Hepatocyte (in vitro differentiated cells): ENCODE results near the gene ZNF423. TPM values are rescaled to one million over a fixed set of nuclear protein-coding genes. Genes with fewer than 3 reads are reported as not detected.

Experiments used
- DNase-seq: peaks from one replicate; pipeline ENCODE4 v3.0.0-alpha.2; 2016; ENCODE audit warnings: low spot score
- H2AFZ ChIP-seq: fragments of 200-600 bp; sonication (generic); 2 replicates; pipeline ENCODE4 v1.6.0; 2016; ENCODE audit warnings: antibody characterized with exemption, mild to moderate bottlenecking
- H3K27ac ChIP-seq: fragments of 200-600 bp; sonication (generic); 2 replicates; pipeline ENCODE4 v1.5.1; 2016; ENCODE audit warnings: mild to moderate bottlenecking
- H3K27me3 ChIP-seq: fragments of 200-600 bp; sonication (generic); 2 replicates; pipeline ENCODE4 v1.6.1; 2016
- H3K36me3 ChIP-seq: fragments of 200-600 bp; sonication (generic); replicated peaks from 2 replicates; pipeline ENCODE4 v1.5.1; 2016; ENCODE audit warnings: low read depth; ENCODE audit not compliant: insufficient read depth
- H3K4me1 ChIP-seq: fragments of 200-600 bp; sonication (generic); 2 replicates; pipeline ENCODE4 v1.5.1; 2016; ENCODE audit warnings: mild to moderate bottlenecking, moderate library complexity; ENCODE audit not compliant: insufficient read depth
- H3K4me2 ChIP-seq: fragments of 200-600 bp; sonication (generic); 2 replicates; pipeline ENCODE4 v1.6.0; 2016
- H3K4me3 ChIP-seq: fragments of 200-600 bp; sonication (generic); 2 replicates; pipeline ENCODE4 v1.5.1; 2016; ENCODE audit warnings: mild to moderate bottlenecking
- H3K79me2 ChIP-seq: fragments of 200-600 bp; sonication (generic); 2 replicates; pipeline ENCODE4 v1.6.0; 2017; ENCODE audit warnings: mild to moderate bottlenecking
- H3K9me2 ChIP-seq: fragments of 200-600 bp; sonication (generic); replicated peaks from 2 replicates; pipeline ENCODE4 v1.6.0; 2017; ENCODE audit warnings: mild to moderate bottlenecking; ENCODE audit not compliant: insufficient read depth
- H3K9me3 ChIP-seq: fragments of 200-600 bp; sonication (generic); 2 replicates; pipeline ENCODE4 v1.5.1; 2016; ENCODE audit warnings: low read depth, mild to moderate bottlenecking
- H4K20me1 ChIP-seq: fragments of 200-600 bp; sonication (generic); 2 replicates; pipeline ENCODE4 v1.6.0; 2016; ENCODE audit warnings: mild to moderate bottlenecking; ENCODE audit not compliant: insufficient read depth, poor library complexity, severe bottlenecking
- EZH2 ChIP-seq: fragments of 200-600 bp; sonication (generic); IDR thresholded peaks from 2 replicates; pipeline ENCODE4 v1.6.1; 2016; ENCODE audit warnings: antibody characterized with exemption, mild to moderate bottlenecking, borderline replicate concordance
- EZH2phosphoT487 ChIP-seq: fragments of 200-600 bp; sonication (generic); IDR thresholded peaks from one replicate; pipeline ENCODE4 v1.6.1; 2018; ENCODE audit warnings: antibody characterized with exemption, mild to moderate bottlenecking, low read depth, moderate library complexity; ENCODE audit not compliant: unreplicated experiment, severe bottlenecking
- WGBS: methylation state at CpG from one replicate; pipeline ENCODE4 v1.1.6; 2016; ENCODE audit warnings: low lambda C conversion rate; ENCODE audit errors: missing lambda C conversion rate; 5-methylcytosine and 5-hydroxymethylcytosine counted together
- polyA plus RNA-seq: library from polyadenylated mRNA; unstranded; fragments of >200 nt; fragmentation: Nextera tagmentation; extraction: Ambion mirVana; gene quantifications from 2 replicates; pipeline ENCODE4 v1.2.1, GENCODE V29; 2016
- total RNA-seq: library from RNA; depleted of rRNA; stranded (reverse); fragments of >200 nt; gene quantifications from 2 replicates; pipeline ENCODE4 v1.2.3, GENCODE V29; 2014
- TF ChIP-seq, protein P1 (sequence below): fragments of 200-600 bp; sonication (generic); IDR thresholded peaks from 2 replicates; pipeline ENCODE4 v1.5.1; 2016; ENCODE audit warnings: antibody characterized with exemption, mild to moderate bottlenecking; ENCODE audit not compliant: poor library complexity

The ZNF423 gene
- total and polyA plus RNA-seq, 2 experiments from 2014 or later, result 9.6 to 11.8 TPM

GRCh38 chr16:49698453-49698815 is 157.5 kb downstream of the ZNF423 start:
- no peak for DNase-seq
- Histone ChIP-seq H4K20me1 (no peaks in the 10 kb centered on the region), H3K4me1 (peaks cover 68% of the 10 kb centered on the region), H3K9me2 (no peaks in the 10 kb centered on the region), H3K4me3 (no peak overlapping the region), H3K9me3 (no peaks in the 10 kb centered on the region), H3K36me3 (no peaks in the 10 kb centered on the region), H3K27me3 (no peaks in the 10 kb centered on the region), H3K4me2 (peak overlapping the region; percentile 60), H2AFZ (no peak overlapping the region), H3K27ac (peak overlapping the region; percentile 90), H3K79me2 (no peaks in the 10 kb centered on the region)
- TF ChIP-seq EZH2phosphoT487, result no peak
- TF ChIP-seq, protein P1, sequence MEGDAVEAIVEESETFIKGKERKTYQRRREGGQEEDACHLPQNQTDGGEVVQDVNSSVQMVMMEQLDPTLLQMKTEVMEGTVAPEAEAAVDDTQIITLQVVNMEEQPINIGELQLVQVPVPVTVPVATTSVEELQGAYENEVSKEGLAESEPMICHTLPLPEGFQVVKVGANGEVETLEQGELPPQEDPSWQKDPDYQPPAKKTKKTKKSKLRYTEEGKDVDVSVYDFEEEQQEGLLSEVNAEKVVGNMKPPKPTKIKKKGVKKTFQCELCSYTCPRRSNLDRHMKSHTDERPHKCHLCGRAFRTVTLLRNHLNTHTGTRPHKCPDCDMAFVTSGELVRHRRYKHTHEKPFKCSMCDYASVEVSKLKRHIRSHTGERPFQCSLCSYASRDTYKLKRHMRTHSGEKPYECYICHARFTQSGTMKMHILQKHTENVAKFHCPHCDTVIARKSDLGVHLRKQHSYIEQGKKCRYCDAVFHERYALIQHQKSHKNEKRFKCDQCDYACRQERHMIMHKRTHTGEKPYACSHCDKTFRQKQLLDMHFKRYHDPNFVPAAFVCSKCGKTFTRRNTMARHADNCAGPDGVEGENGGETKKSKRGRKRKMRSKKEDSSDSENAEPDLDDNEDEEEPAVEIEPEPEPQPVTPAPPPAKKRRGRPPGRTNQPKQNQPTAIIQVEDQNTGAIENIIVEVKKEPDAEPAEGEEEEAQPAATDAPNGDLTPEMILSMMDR, result no peak
- TF ChIP-seq EZH2, result no peak
- 29% methylated on average over 26 of the region's 26 CpGs for WGBS

DNA sequence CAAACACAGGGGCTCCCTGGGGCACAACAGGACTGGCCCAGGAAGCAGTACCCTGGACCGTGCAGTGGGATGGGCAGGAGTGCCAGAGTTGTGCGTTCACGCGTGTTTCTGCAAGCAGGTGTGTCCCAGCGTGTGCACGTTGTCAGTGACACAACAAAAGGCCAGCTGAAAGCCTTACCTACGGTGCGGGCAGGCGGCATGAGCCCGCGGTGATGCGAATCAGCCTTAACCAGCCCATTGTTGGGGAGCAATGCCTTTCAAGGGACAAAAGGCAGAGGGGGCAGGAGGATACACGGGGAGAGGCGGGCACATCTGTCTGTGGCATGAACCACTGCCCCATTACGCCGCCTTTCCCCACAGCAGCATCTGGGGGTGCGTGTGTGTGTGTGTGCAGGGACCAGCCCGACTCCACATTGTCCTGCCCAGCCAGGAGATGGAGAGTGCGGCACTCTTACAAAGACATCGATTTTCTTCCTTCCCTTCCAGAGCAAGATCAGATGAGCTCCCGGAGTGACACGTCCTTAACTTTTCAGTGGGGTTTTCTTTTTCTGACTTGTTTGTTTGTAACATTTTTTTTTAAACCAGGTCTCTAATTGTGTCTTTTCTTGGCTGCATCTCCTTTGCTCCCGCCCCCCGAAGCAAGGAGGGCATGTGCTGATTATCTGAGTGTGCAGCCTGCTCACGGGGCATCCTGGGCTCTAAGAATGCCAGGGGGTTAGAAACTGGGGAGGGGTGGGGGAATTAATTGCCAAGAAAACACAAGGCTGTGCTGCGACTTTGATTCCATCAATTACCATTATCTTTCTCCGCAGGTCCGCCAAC is 158.1 kb downstream of the ZNF423 start:
- H3K4me1 ChIP-seq, result peaks cover 62% of the 10 kb centered on the region
- H3K4me2 ChIP-seq, result peak overlapping the region; percentile 60
- no peaks in the 10 kb centered on the region for H3K36me3 ChIP-seq
- WGBS, result 79% methylated on average over 26 of the region's 28 CpGs
- H3K79me2 ChIP-seq, result no peaks in the 10 kb centered on the region
- H3K27me3 ChIP-seq, result no peaks in the 10 kb centered on the region
- no peak overlapping the region for H3K4me3 ChIP-seq
- H3K9me3 ChIP-seq, result no peaks in the 10 kb centered on the region
- H4K20me1 ChIP-seq, result no peaks in the 10 kb centered on the region
- H3K27ac ChIP-seq, result peak overlapping the region; percentile 90
- TF ChIP-seq, protein P1, result no peak
- TF ChIP-seq EZH2phosphoT487, result no peak
- no peak for TF ChIP-seq EZH2
- no peak for DNase-seq
- no peaks in the 10 kb centered on the region for H3K9me2 ChIP-seq
- H2AFZ ChIP-seq, result no peak overlapping the region

GRCh38 chr16:49696414-49697101 is 159.4 kb downstream of the ZNF423 start:
- Histone ChIP-seq H3K9me3 (no peaks in the 10 kb centered on the region), H3K9me2 (no peaks in the 10 kb centered on the region), H4K20me1 (no peaks in the 10 kb centered on the region), H3K36me3 (no peaks in the 10 kb centered on the region), H3K4me3 (no peak overlapping the region), H3K27ac (peak overlapping the region; percentile 90), H3K4me1 (peaks cover 50% of the 10 kb centered on the region), H2AFZ (no peak overlapping the region), H3K27me3 (no peaks in the 10 kb centered on the region), H3K4me2 (no peak overlapping the region), H3K79me2 (no peaks in the 10 kb centered on the region)
- 62% methylated on average over 13 of the region's 14 CpGs for WGBS
- DNase-seq, result no peak
- no peak for TF ChIP-seq EZH2
- TF ChIP-seq, protein P1, result no peak
- TF ChIP-seq EZH2phosphoT487, result no peak
